SJCRH30 (cell line): ENCODE measurements around the gene MRM3. TPM values are rescaled to one million over a fixed set of nuclear protein-coding genes. Genes with fewer than 3 reads are reported as not detected.
"Not testable (repeated sequence)": the region's sequence is repeated elsewhere in the genome, so short reads cannot be mapped to it uniquely, and the experiment has no call there.

Source experiments
- DNase-seq, 2 experiments: peaks; one replicate each; pipeline ENCODE4 v3.0.0-alpha.2; 2015 to 2020
- H3K27ac ChIP-seq: fragments of 250-450 bp; sonication (Bioruptor Pico); 2 replicates; pipeline ENCODE4 v1.5.1; 2020; ENCODE audit warnings: mild to moderate bottlenecking, moderate library complexity
- H3K27me3 ChIP-seq: fragments of 250-450 bp; sonication (Bioruptor Pico); 2 replicates; pipeline ENCODE4 v1.5.1; 2020; ENCODE audit warnings: mild to moderate bottlenecking, moderate library complexity
- H3K36me3 ChIP-seq: fragments of 250-450 bp; sonication (Bioruptor Pico); 2 replicates; pipeline ENCODE4 v1.5.1; 2020; ENCODE audit warnings: mild to moderate bottlenecking, moderate library complexity
- H3K4me1 ChIP-seq: fragments of 250-450 bp; sonication (Bioruptor Pico); 2 replicates; pipeline ENCODE4 v1.5.1; 2020; ENCODE audit warnings: mild to moderate bottlenecking, moderate library complexity
- H3K4me3 ChIP-seq: fragments of 250-450 bp; sonication (Bioruptor Pico); 2 replicates; pipeline ENCODE4 v1.5.1; 2020; ENCODE audit warnings: mild to moderate bottlenecking, moderate library complexity
- H3K9me3 ChIP-seq: fragments of 250-450 bp; sonication (Bioruptor Pico); replicated peaks from 2 replicates; pipeline ENCODE4 v1.5.1; 2020; ENCODE audit warnings: mild to moderate bottlenecking, moderate library complexity
- total RNA-seq: library from RNA; depleted of rRNA; stranded (reverse); fragments of >200 nt; shearing (Covaris generic); gene quantifications from 2 replicates; pipeline ENCODE4 v1.2.3, GENCODE V29; 2014; rRNA removed

Gene MRM3, protein sequence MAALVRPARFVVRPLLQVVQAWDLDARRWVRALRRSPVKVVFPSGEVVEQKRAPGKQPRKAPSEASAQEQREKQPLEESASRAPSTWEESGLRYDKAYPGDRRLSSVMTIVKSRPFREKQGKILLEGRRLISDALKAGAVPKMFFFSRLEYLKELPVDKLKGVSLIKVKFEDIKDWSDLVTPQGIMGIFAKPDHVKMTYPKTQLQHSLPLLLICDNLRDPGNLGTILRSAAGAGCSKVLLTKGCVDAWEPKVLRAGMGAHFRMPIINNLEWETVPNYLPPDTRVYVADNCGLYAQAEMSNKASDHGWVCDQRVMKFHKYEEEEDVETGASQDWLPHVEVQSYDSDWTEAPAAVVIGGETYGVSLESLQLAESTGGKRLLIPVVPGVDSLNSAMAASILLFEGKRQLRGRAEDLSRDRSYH
- total RNA-seq: 12.4 and 16.0 TPM in 2 replicates

GRCh38 chr17:781805-782731 lies at the start of gene MRM3, which contains the start of gene GLOD4:
Gene MRM3, plus strand, starts transcription at chr17:782353. Its CDS starts 26 bp downstream, at chr17:782379.
Gene GLOD4, minus strand, starts transcription at chr17:782280. Its CDS starts 25 bp downstream, at chr17:782255.
- Histone ChIP-seq H3K27me3 (no peaks in the 10 kb centered on the region), H3K27ac (peak within 1 kb of the TSS; percentile 58), H3K4me3 (peak within 1 kb of the TSS; percentile 77), H3K36me3 (no peaks in the 10 kb centered on the region), H3K9me3 (no peaks in the 10 kb centered on the region), H3K4me1 (no peaks in the 10 kb centered on the region)
- peak; percentile 81 to 85 for DNase-seq

- Histone ChIP-seq H3K27ac (peak overlapping the region; percentile 17; the same call in 1 of the 2 replicates), H3K36me3 (no peaks in the 10 kb centered on the region), H3K27me3 (no peaks in the 10 kb centered on the region), H3K4me1 (no peaks in the 10 kb centered on the region), H3K9me3 (no peaks in the 10 kb centered on the region), H3K4me3 (peak overlapping the region; percentile 76)
- peak; percentile 5 to 21 for DNase-seq
Observed at GRCh38 chr17:732902-733720, 49.0 kb upstream of the MRM3 start.

- no peak overlapping the region for H3K27ac ChIP-seq
- H3K4me3 ChIP-seq: peak overlapping the region; percentile 76
- H3K27me3 ChIP-seq: no peaks in the 10 kb centered on the region
- no peaks in the 10 kb centered on the region for H3K9me3 ChIP-seq
- H3K36me3 ChIP-seq: no peaks in the 10 kb centered on the region; the same call in 1 of the 2 replicates
- no peaks in the 10 kb centered on the region for H3K4me1 ChIP-seq
- no peak for DNase-seq
Observed at GRCh38 chr17:733743-734142, 48.4 kb upstream of the MRM3 start.

DNA sequence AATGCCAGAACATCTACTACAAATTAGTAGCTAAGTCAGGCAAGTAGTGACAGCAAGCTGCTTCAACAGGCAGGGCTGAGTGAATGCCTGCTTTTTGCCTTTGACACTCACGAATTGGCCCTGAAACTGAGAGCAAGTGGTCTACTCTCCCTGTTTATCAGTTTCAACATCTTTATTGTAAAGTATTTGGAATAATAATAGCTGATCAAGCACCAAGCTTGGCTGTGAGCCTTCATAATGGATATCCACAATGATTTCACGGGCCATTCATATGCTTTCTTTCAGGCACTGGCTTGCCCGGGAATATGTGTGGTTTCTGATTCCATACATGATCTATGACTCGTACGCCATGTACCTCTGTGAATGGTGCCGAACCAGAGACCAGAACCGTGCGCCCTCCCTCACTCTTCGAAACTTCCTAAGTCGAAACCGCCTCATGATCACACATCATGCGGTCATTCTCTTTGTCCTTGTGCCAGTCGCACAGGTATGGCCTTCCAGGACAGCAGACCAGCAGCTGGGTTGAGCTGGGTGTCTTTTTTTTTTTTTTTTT lies 44.5 kb upstream of the MRM3 start:
- Histone ChIP-seq H3K27ac (no peak overlapping the region), H3K27me3 (no peaks in the 10 kb centered on the region), H3K4me1 (no peaks in the 10 kb centered on the region), H3K9me3 (no peaks in the 10 kb centered on the region), H3K4me3 (no peak overlapping the region), H3K36me3 (no peaks in the 10 kb centered on the region; the same call in 1 of the 2 replicates)
- DNase-seq: no peak

- Histone ChIP-seq H3K4me1 (no peaks in the 10 kb centered on the region), H3K27me3 (no peaks in the 10 kb centered on the region), H3K36me3 (peaks cover 16% of the 10 kb centered on the region), H3K27ac (no peak overlapping the region), H3K9me3 (no peaks in the 10 kb centered on the region), H3K4me3 (no peak overlapping the region)
- no peak for DNase-seq
Observed at GRCh38 chr17:740240-741017, 41.7 kb upstream of the MRM3 start.

GRCh38 chr17:742147-742793 lies 39.9 kb upstream of the MRM3 start:
- Histone ChIP-seq H3K4me3 (no peak overlapping the region), H3K9me3 (no peaks in the 10 kb centered on the region), H3K27me3 (no peaks in the 10 kb centered on the region), H3K4me1 (no peaks in the 10 kb centered on the region), H3K36me3 (peaks cover 31% of the 10 kb centered on the region), H3K27ac (no peak overlapping the region)
- DNase-seq: no peak

DNA sequence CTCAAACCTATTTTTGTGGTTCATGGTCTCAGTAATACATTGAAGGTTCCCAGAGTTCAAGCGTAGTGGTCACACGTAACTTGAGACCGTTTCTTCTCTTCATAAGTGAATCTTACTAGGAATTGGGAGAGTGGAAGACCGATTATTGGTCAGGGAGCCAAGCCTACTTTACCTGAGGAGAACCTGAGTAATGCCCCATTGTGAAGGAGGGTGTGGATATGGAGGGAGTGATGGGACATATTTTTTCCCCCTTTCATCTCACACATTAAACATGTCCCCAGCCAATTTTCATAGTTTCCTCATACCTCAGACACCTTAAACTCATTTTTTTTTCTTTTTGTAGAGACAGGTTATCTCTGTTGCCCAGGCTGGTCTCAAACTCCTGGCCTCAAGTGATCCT lies 39.0 kb upstream of the MRM3 start:
- DNase-seq: no peak
- Histone ChIP-seq H3K4me3 (no peak overlapping the region), H3K27me3 (no peaks in the 10 kb centered on the region), H3K9me3 (no peaks in the 10 kb centered on the region), H3K4me1 (no peaks in the 10 kb centered on the region), H3K27ac (no peak overlapping the region), H3K36me3 (peaks cover 40% of the 10 kb centered on the region)

DNA sequence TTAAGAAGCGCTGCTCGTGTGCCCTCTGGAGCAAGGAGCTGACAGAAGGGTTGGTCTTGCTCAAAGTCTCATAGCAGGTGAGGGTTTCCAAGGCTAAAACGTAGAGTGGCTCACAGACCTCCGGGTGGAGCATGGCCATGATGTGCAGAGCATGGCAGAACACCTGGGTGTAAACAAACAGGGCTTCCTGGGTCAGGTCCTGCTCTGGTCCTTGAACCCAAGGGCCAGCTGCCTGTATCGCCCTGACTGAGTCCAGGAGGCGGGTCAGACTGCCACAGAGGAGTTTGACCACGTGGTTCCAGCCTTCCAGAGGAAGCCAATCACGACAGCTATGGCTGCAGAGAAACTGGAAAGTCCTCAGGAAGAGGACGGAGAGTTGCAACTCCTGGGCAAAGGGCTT lies 37.2 kb upstream of the MRM3 start:
- Histone ChIP-seq H3K9me3 (no peaks in the 10 kb centered on the region), H3K4me3 (no peak overlapping the region), H3K36me3 (peaks cover 45% of the 10 kb centered on the region), H3K27ac (no peak overlapping the region), H3K4me1 (no peaks in the 10 kb centered on the region), H3K27me3 (no peaks in the 10 kb centered on the region)
- no peak for DNase-seq

- H3K4me1 ChIP-seq: no peaks in the 10 kb centered on the region
- no peaks in the 10 kb centered on the region for H3K27me3 ChIP-seq
- H3K27ac ChIP-seq: no peak overlapping the region
- H3K36me3 ChIP-seq: peaks cover 45% of the 10 kb centered on the region
- H3K4me3 ChIP-seq: no peak overlapping the region
- H3K9me3 ChIP-seq: no peaks in the 10 kb centered on the region
- DNase-seq: no peak
Observed at GRCh38 chr17:745406-745805, 36.7 kb upstream of the MRM3 start.

GRCh38 chr17:746181-746580 lies 36.0 kb upstream of the MRM3 start:
- H3K36me3 ChIP-seq: peaks cover 45% of the 10 kb centered on the region

GRCh38 chr17:746783-747629 lies 35.1 kb upstream of the MRM3 start:
- Histone ChIP-seq H3K4me1 (no peaks in the 10 kb centered on the region), H3K36me3 (peaks cover 45% of the 10 kb centered on the region), H3K27me3 (no peaks in the 10 kb centered on the region), H3K4me3 (no peak overlapping the region), H3K27ac (no peak overlapping the region), H3K9me3 (no peaks in the 10 kb centered on the region)
- DNase-seq: no peak

More at GRCh38 chr17:746181-746580, 36.0 kb upstream of the MRM3 start:
- H3K27me3 ChIP-seq: no peaks in the 10 kb centered on the region
- DNase-seq: no peak
- no peaks in the 10 kb centered on the region for H3K9me3 ChIP-seq
- no peaks in the 10 kb centered on the region for H3K4me1 ChIP-seq
- no peak overlapping the region for H3K4me3 ChIP-seq
- no peak overlapping the region for H3K27ac ChIP-seq

DNA sequence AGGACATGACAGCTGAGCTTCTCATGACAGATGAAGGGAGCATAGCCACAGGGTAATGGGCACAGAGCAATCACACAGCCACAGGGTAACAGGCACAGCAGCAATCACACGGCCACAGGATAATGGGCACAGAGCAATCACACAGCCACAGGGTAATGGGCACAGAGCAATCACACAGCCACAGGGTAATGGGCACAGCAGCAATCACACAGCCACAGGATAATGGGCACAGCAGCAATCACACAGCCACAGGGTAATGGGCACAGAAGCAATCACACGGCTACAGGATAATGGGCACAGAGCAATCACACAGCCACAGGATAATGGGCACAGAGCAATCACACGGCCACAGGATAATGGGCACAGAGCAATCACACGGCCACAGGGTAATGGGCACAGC lies 33.5 kb upstream of the MRM3 start:
- peaks cover 41% of the 10 kb centered on the region for H3K36me3 ChIP-seq
- not testable (repeated sequence) for H3K4me1 ChIP-seq, H3K27me3 ChIP-seq, H3K9me3 ChIP-seq, H3K4me3 ChIP-seq, DNase-seq, H3K27ac ChIP-seq
